ENCODE results near the gene ARHGEF1. TPM values are rescaled to one million over a fixed set of nuclear protein-coding genes. Genes with fewer than 3 reads are reported as not detected.

The ARHGEF1 gene
- total RNA-seq, 2 experiments from 2014 or later: 663 to 761 TPM

DNA sequence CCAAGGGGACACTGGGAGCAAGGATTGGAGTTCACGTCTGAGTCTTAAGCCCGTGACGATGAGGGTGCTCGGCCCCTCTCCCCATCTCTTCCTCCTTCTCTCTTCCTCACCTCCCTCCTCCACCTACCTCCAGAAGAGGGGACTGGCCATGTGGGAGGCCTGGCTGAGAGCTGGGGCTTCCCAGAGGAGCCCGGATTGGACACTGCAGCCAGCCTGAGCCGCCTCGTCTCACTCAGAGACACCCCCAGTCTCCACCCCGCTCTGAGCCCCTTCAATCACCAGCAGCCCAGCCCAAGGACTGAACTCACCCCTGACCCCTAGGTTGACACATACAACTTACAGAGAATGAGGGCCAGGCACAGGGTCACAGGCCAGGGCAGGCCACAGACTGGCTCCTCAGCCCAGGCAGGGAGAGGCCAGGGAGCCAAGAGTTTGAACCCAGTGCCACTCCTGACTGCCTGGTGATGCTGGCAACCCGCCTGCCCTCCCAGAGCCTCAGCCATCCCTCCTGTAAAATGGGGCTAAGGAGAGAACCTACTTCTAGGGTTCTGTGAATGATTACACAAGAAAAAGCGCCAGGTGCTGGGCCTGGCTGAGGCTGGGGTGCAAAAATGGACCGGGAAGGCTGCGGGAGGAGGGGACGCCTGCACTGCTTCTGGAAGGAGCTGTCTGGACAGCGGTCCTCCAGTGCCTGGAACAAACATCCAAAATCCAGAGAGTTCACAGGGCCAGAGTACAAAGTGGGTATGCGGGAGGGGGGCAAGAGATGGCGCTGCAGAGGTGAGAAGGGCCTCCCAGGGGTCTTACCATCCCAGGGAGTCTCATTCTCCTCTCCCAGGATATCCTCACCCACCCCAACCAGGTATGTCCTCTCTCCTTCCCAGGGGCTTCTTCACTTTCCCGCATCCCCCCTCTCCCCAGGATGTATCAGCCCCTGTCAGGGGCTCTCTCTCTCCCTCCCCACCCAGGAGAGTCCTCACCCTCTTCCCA lies 4.8 kb upstream of the ARHGEF1 start:
- CTCF ChIA-PET: interaction anchor here (1.1 kb wide), 1 partner anchor 74 kb away, joined by 3 read pairs; no protein-coding TSS in a partner anchor
- no peaks in the 10 kb centered on the region for H3K9me3 Mint-ChIP-seq
- POLR2A ChIA-PET: no interaction called here
- DNase-seq: no peak
- H3K4me3 Mint-ChIP-seq: no peak overlapping the region
- H3K27ac Mint-ChIP-seq: peak overlapping the region; percentile 99
- peaks cover 8% of the 10 kb centered on the region for H3K36me3 Mint-ChIP-seq (ENCODE audit: low read depth)
- no peaks in the 10 kb centered on the region for H3K27me3 Mint-ChIP-seq
- peaks cover 77% of the 10 kb centered on the region for H3K4me1 Mint-ChIP-seq

DNA sequence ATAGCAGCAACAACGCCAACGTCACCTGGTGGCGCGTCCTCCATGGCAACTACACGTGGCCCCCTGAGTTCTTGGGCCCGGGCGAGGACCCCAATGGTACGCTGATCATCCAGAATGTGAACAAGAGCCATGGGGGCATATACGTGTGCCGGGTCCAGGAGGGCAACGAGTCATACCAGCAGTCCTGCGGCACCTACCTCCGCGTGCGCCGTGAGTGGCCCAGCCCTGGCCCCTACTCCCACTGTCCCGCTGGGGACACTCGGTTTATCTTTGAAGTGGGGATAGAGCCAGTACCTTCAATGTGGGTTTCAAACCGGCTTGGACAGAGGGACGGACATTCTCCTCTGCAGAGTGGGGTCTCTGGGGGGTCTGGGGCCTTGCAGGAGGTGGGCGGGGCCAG lies 3.9 kb upstream of the ARHGEF1 start:
- peaks cover 14% of the 10 kb centered on the region for H3K36me3 Mint-ChIP-seq (ENCODE audit: low read depth)
- H3K9me3 Mint-ChIP-seq: no peaks in the 10 kb centered on the region
- H3K27me3 Mint-ChIP-seq: no peaks in the 10 kb centered on the region
- DNase-seq: no peak
- ChIA-PET CTCF (no interaction called here), POLR2A (no interaction called here)
- no peak overlapping the region for H3K4me3 Mint-ChIP-seq
- peaks cover 70% of the 10 kb centered on the region for H3K4me1 Mint-ChIP-seq
- peak overlapping the region; percentile 80 for H3K27ac Mint-ChIP-seq

DNA sequence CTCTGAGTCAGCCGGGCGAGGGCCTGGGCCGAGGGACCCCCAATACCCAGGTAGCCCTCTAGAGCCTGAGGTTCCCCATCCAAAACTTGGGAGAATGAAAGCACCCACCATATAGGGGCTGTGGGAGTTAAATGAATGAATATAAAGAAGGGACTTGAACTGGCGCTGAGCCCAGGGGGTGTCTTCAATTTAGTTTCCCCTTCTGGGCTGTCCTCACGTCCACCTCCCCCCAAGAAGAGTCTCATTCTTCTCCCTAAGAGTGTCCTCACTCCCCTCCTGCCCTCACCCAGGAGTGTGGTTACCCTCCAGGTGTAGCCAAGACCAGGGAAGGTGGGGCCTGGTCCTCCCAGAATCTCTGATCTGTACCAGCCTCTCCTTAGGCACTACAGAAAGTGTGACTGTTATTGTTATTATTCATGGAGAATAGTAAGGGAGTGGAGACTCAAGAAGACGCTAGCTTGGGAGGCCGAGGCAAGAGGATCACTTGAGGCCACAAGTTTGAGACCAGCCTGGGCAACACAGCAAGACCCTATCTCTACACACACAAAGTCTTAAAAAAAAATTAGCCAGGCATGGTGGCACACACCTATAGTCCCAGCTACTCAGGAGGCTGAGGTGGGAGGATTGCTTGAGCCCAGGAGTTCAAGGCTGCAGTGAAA lies 3.2 kb upstream of the ARHGEF1 start:
- ChIA-PET CTCF (no interaction called here), POLR2A (no interaction called here)
- H3K4me1 Mint-ChIP-seq: peaks cover 66% of the 10 kb centered on the region
- no peaks in the 10 kb centered on the region for H3K9me3 Mint-ChIP-seq
- H3K27ac Mint-ChIP-seq: peak overlapping the region; percentile 78
- H3K27me3 Mint-ChIP-seq: no peaks in the 10 kb centered on the region
- H3K4me3 Mint-ChIP-seq: no peak overlapping the region
- peaks cover 20% of the 10 kb centered on the region for H3K36me3 Mint-ChIP-seq (ENCODE audit: low read depth)
- no peak for DNase-seq

- Mint-ChIP-seq H3K9me3 (no peaks in the 10 kb centered on the region), H3K4me3 (no peak overlapping the region), H3K27ac (peak overlapping the region; percentile 78), H3K4me1 (peaks cover 62% of the 10 kb centered on the region), H3K36me3 (ENCODE audit: low read depth) (peaks cover 24% of the 10 kb centered on the region), H3K27me3 (no peaks in the 10 kb centered on the region)
- POLR2A ChIA-PET: no interaction called here
- CTCF ChIA-PET: interaction anchor here (1.4 kb wide), 1 partner anchor 15 kb away, joined by 5 read pairs; no protein-coding TSS in a partner anchor
- no peak for DNase-seq
Observed at GRCh38 chr19:41880329-41880708, 2.7 kb upstream of the ARHGEF1 start.

- Mint-ChIP-seq H3K27ac (peak overlapping the region; percentile 94), H3K27me3 (no peaks in the 10 kb centered on the region), H3K4me1 (peaks cover 50% of the 10 kb centered on the region), H3K36me3 (ENCODE audit: low read depth) (peaks cover 52% of the 10 kb centered on the region), H3K4me3 (peak overlapping the region; percentile 83), H3K9me3 (no peaks in the 10 kb centered on the region)
- ChIA-PET CTCF (interaction anchor here (1.0 to 5.4 kb wide), 6 partner anchors 11 to 68 kb away, joined by 3 to 44 read pairs (median 6); partner anchors contain the start of gene RPS19), POLR2A (no interaction called here)
- DNase-seq: no peak
Observed at GRCh38 chr19:41883463-41883820, 458 bp downstream of the ARHGEF1 start.

DNA sequence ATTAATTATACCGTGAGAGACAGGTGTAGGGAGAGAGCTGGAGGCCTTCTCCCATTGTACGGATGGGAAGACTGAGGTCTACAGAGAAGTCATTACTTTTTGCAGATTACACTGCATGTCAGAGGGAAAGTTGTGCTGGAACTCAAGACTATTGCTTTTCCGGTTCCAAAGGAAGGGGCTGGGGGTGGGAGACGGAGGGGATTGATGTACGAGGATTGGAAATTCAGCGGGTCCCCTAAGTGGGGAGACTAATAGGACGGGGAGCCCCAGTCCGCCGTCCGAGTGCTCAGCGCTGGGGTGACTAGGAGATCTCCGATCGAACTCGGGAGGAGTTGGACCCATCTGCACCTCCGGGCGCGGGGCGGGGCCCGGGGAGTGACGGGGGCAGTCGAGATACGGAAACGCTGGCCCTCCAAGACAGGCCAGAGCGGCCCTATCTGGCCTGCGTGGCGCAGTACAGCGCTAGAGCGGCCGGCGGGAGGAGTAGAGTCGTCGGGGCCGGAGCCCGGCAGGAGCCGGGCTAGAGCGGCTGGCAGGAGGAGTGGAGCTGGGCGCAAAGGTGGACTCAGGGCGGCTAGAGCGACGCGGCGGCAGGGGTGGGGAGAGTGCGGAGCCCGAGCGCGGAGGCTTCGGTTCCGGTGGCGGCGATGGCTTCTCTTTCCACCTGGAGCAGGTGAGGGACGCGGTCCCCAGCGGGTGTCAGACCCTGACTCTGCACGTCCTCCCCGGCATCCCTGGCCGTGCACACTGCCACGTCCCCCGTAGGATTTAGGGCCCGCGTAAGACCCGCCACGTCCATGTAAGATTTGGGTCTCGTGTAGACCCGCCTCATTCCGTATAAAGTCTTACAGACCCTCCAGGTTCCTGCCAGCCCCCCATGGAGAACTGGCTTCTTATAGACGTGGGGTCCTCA lies 1.1 kb downstream of the ARHGEF1 start:
- Mint-ChIP-seq H3K9me3 (no peaks in the 10 kb centered on the region), H3K27ac (peak overlapping the region; percentile 94), H3K27me3 (no peaks in the 10 kb centered on the region), H3K4me3 (peak overlapping the region; percentile 83), H3K4me1 (peaks cover 51% of the 10 kb centered on the region), H3K36me3 (ENCODE audit: low read depth) (peaks cover 57% of the 10 kb centered on the region)
- ChIA-PET POLR2A (no interaction called here), CTCF (interaction anchor here (1.1 to 5.4 kb wide), 5 partner anchors 12 to 67 kb away, joined by 3 to 44 read pairs (median 7); partner anchors contain the start of gene RPS19)
- DNase-seq: peak; percentile 90

DNA sequence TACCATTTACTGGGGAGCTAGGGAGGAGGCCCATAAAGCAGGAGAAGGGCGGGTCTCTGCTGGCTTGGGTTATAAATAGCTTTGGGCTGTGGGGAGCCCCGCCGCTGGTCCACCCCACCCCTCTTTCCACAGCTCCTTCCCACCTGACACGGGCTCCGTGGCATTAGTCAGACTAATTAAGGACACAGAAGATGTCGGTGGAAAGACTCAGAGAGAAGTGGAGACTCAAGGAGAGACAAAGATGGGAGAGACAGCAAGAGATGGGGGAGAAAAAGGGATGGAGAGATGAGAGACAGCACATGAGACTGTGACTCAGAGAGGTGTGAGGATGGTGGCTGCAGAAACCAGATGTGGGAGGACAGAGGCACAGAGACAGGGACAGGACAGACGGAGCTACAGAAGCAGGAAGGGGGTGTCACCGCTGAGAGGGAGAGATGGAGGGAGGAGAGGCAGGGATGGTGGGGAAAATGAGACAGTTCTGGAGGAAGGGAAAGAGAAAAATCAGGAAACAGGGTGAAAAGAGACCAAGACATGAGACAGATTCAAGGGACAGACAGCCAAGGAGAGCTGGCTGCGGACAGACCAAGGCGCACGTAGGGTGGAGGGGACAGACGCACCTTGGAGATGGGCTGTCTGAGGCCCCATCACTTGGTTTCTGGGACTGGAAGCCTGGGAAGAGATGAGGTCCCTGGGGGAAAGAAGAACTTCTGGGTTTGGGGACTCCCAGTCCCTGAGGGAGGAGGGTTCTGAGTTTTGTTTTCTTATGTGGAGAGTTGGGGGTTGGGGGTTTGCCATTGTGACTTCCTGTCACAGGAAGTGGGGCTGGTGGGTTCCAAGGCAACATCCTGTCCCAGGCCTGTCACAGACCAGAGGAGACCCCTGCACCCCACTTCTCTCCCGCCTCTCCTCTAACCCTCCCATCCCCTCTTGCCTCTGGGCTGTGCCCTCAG lies 4.1 kb downstream of the ARHGEF1 start:
- Mint-ChIP-seq H3K36me3 (ENCODE audit: low read depth) (peaks cover 79% of the 10 kb centered on the region), H3K4me3 (peak overlapping the region; percentile 83), H3K4me1 (peaks cover 53% of the 10 kb centered on the region), H3K9me3 (no peaks in the 10 kb centered on the region), H3K27ac (peak overlapping the region; percentile 92), H3K27me3 (no peaks in the 10 kb centered on the region)
- POLR2A ChIA-PET: interaction anchor here (0.6 to 2.0 kb wide), 3 partner anchors 12 to 26 kb away, joined by 4 to 8 read pairs (median 5); partner anchors contain the start of gene RPS19
- peak; percentile 84 for DNase-seq
- CTCF ChIA-PET: interaction anchor here (0.6 to 5.4 kb wide), 11 partner anchors 9 to 63 kb away, joined by 4 to 44 read pairs (median 5); partner anchors contain the start of gene RPS19

- Mint-ChIP-seq H3K27me3 (no peaks in the 10 kb centered on the region), H3K9me3 (no peaks in the 10 kb centered on the region), H3K4me1 (peaks cover 48% of the 10 kb centered on the region), H3K36me3 (ENCODE audit: low read depth) (peaks cover 74% of the 10 kb centered on the region), H3K4me3 (peak overlapping the region; percentile 83), H3K27ac (peak overlapping the region; percentile 92)
- CTCF ChIA-PET: interaction anchor here (1.1 to 5.4 kb wide), 6 partner anchors 9 to 70 kb away, joined by 3 to 44 read pairs (median 6); partner anchors contain the start of gene RPS19
- POLR2A ChIA-PET: interaction anchor here (0.6 to 2.0 kb wide), 3 partner anchors 13 to 27 kb away, joined by 4 to 8 read pairs (median 5); partner anchors contain the start of gene RPS19
- DNase-seq: peak; percentile 83
Observed at GRCh38 chr19:41887711-41888382, 4.9 kb downstream of the ARHGEF1 start.

- Mint-ChIP-seq H3K4me3 (peak overlapping the region; percentile 83), H3K27me3 (no peaks in the 10 kb centered on the region), H3K4me1 (peaks cover 52% of the 10 kb centered on the region), H3K27ac (peak overlapping the region; percentile 83), H3K9me3 (no peaks in the 10 kb centered on the region), H3K36me3 (ENCODE audit: low read depth) (peaks cover 72% of the 10 kb centered on the region)
- no peak for DNase-seq
- ChIA-PET POLR2A (no interaction called here), CTCF (interaction anchor here (1.0 to 5.4 kb wide), 4 partner anchors 15 to 69 kb away, joined by 3 to 44 read pairs (median 7); no protein-coding TSS in a partner anchor)
Observed at GRCh38 chr19:41888926-41889325, 5.9 kb downstream of the ARHGEF1 start.

DNA sequence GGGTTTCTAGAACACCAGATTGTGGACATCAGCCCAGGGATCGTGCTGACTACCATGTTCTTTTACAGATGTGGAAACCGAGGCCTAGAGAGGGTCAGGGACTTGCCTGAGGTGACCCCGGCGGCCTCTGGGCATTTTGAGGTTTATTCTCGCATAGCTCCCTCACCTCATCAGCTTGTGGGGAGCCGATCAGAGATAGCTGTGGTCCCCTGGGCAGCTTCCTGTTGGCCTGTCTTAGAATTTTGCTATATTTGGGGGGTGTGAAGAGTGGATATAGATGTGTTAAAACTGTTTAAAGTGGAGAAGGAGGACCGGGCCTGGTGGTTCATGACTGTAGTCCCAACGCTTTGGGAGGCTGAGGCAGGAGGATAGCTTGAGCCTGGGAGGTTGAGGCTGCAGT lies 6.9 kb downstream of the ARHGEF1 start:
- H3K9me3 Mint-ChIP-seq: no peaks in the 10 kb centered on the region
- peaks cover 69% of the 10 kb centered on the region for H3K36me3 Mint-ChIP-seq (ENCODE audit: low read depth)
- POLR2A ChIA-PET: no interaction called here
- no peak for DNase-seq
- H3K4me1 Mint-ChIP-seq: peaks cover 53% of the 10 kb centered on the region
- CTCF ChIA-PET: interaction anchor here (1.0 to 2.6 kb wide), 2 partner anchors 16 to 24 kb away, joined by 3 to 11 read pairs; no protein-coding TSS in a partner anchor
- H3K4me3 Mint-ChIP-seq: no peak overlapping the region
- H3K27me3 Mint-ChIP-seq: no peaks in the 10 kb centered on the region
- H3K27ac Mint-ChIP-seq: peak overlapping the region; percentile 83

- ChIA-PET POLR2A (no interaction called here), CTCF (interaction anchor here (0.5 to 2.6 kb wide), 3 partner anchors 15 to 31 kb away, joined by 4 to 11 read pairs (median 5); partner anchors contain the start of gene RPS19)
- DNase-seq: no peak
- no peak overlapping the region for H3K27ac Mint-ChIP-seq
- no peak overlapping the region for H3K4me3 Mint-ChIP-seq
- H3K27me3 Mint-ChIP-seq: no peaks in the 10 kb centered on the region
- H3K4me1 Mint-ChIP-seq: peaks cover 56% of the 10 kb centered on the region
- H3K36me3 Mint-ChIP-seq (ENCODE audit: low read depth): peaks cover 70% of the 10 kb centered on the region
- no peaks in the 10 kb centered on the region for H3K9me3 Mint-ChIP-seq
Observed at GRCh38 chr19:41890936-41891335, 8.0 kb downstream of the ARHGEF1 start.

Data from activated CD4-positive, alpha-beta T cell treated with anti-CD3 and anti-CD28 coated beads, Interleukin-2, amount 10 ng/mL, durations not matched to agents 7 days and 5 days (primary cell).